ENCODE results near the gene ARPC5L.

ARPC5L gene

GRCh38 chr9:124854161-124854560 is 7.8 kb upstream of the ARPC5L start:
- Histone ChIP-seq H2BK5ac (ENCODE audit: low read depth, low read length, poor library complexity, severe bottlenecking) (no peak overlapping the region), H3K14ac (ENCODE audit: low read length in 2 of 2) (no peak overlapping the region), H3K79me1 (replicated peaks; ENCODE audit: low read length, poor library complexity, severe bottlenecking) (peaks cover 7% of the 10 kb centered on the region), H2AK5ac (ENCODE audit: low read length, severe bottlenecking) (no peak overlapping the region), H3K23ac (ENCODE audit: low read length in 2 of 2) (no peak overlapping the region), H4K91ac (ENCODE audit: low read length) (no peak overlapping the region), H3K4me1 (ENCODE audit: control insufficient read depth, insufficient read depth, low read depth, low read length) (peaks cover 20% of the 10 kb centered on the region), H2BK15ac (ENCODE audit: low read depth, poor library complexity, severe bottlenecking) (no peak overlapping the region), H3K18ac (ENCODE audit: low read depth in 1 of 2, low read length in 2 of 2) (no peak overlapping the region), H3K4ac (ENCODE audit: low read depth in 1 of 2, low read length in 2 of 2) (no peak overlapping the region), H3K9ac (ENCODE audit: low read length) (no peak overlapping the region), H2AFZ (ENCODE audit: low read depth, low read length) (no peak overlapping the region), H2BK12ac (ENCODE audit: low read length in 2 of 2) (no peak overlapping the region), H4K8ac (ENCODE audit: low read length) (no peak overlapping the region), H3K27me3 (ENCODE audit: control insufficient read depth in 1 of 2, insufficient read depth in 1 of 2, low read length in 2 of 2) (peaks cover 0 to 13% of the 10 kb centered on the region in 2 experiments), H3K27ac (ENCODE audit: low read length, poor library complexity, severe bottlenecking) (no peak overlapping the region), H3K9me3 (ENCODE audit: control insufficient read depth, low read length) (no peaks in the 10 kb centered on the region), H3K36me3 (ENCODE audit: control insufficient read depth in 1 of 2, insufficient read depth in 2 of 2, low read depth in 1 of 2, low read length in 2 of 2) (peaks cover 29 to 39% of the 10 kb centered on the region in 2 experiments), H2BK120ac (ENCODE audit: low read depth, low read length) (no peak overlapping the region), H3K4me3 (ENCODE audit: insufficient read depth in 1 of 2, low read depth in 1 of 2, low read length in 2 of 2) (no peak overlapping the region), H3K4me2 (ENCODE audit: low read length, poor library complexity, severe bottlenecking) (no peak overlapping the region)
- no peak for DNase-seq
- 96% methylated on average over 8 of the region's 8 CpGs for WGBS

DNA sequence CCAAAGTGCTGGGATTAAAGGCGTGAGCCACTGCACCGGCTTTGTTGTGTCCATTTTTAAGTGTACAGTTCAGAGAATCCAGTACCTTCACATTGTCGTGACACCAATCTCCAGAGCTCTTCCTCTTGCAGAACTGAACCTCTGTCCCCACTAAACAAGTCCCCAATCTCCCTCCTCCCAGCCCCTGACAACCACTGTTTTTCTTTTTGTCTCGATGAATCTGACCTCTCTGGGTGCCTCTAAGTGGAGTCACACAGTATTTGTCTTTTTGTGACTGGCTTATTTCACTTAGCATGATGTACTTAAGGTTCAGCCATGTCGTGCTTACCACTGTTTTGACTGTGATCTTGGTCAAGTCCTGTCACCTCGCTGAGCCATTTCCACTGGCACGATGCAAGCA is 7.1 kb upstream of the ARPC5L start:
- Histone ChIP-seq H2BK12ac (ENCODE audit: low read length in 2 of 2) (no peak overlapping the region), H3K4me3 (ENCODE audit: insufficient read depth in 1 of 2, low read depth in 1 of 2, low read length in 2 of 2) (no peak overlapping the region), H3K18ac (ENCODE audit: low read depth in 1 of 2, low read length in 2 of 2) (no peak overlapping the region), H4K8ac (ENCODE audit: low read length) (no peak overlapping the region), H2AK5ac (ENCODE audit: low read length, severe bottlenecking) (no peak overlapping the region), H3K14ac (ENCODE audit: low read length in 2 of 2) (no peak overlapping the region), H3K4me2 (ENCODE audit: low read length, poor library complexity, severe bottlenecking) (no peak overlapping the region), H3K23ac (ENCODE audit: low read length in 2 of 2) (no peak overlapping the region), H3K36me3 (ENCODE audit: control insufficient read depth in 1 of 2, insufficient read depth in 2 of 2, low read depth in 1 of 2, low read length in 2 of 2) (peaks cover 35 to 46% of the 10 kb centered on the region in 2 experiments), H4K91ac (ENCODE audit: low read length) (no peak overlapping the region), H2BK5ac (ENCODE audit: low read depth, low read length, poor library complexity, severe bottlenecking) (no peak overlapping the region), H2BK15ac (ENCODE audit: low read depth, poor library complexity, severe bottlenecking) (no peak overlapping the region), H2AFZ (ENCODE audit: low read depth, low read length) (no peak overlapping the region), H3K4me1 (ENCODE audit: control insufficient read depth, insufficient read depth, low read depth, low read length) (peaks cover 25% of the 10 kb centered on the region), H3K9ac (ENCODE audit: low read length) (no peak overlapping the region), H3K27ac (ENCODE audit: low read length, poor library complexity, severe bottlenecking) (no peak overlapping the region), H3K27me3 (ENCODE audit: control insufficient read depth in 1 of 2, insufficient read depth in 1 of 2, low read length in 2 of 2) (peaks cover 0 to 13% of the 10 kb centered on the region in 2 experiments), H3K9me3 (ENCODE audit: control insufficient read depth, low read length) (no peaks in the 10 kb centered on the region), H3K79me1 (replicated peaks; ENCODE audit: low read length, poor library complexity, severe bottlenecking) (peaks cover 7% of the 10 kb centered on the region), H3K4ac (ENCODE audit: low read depth in 1 of 2, low read length in 2 of 2) (no peak overlapping the region), H2BK120ac (ENCODE audit: low read depth, low read length) (no peak overlapping the region)
- WGBS, result 69% methylated on average over 6 of the region's 7 CpGs
- DNase-seq, result no peak

DNA sequence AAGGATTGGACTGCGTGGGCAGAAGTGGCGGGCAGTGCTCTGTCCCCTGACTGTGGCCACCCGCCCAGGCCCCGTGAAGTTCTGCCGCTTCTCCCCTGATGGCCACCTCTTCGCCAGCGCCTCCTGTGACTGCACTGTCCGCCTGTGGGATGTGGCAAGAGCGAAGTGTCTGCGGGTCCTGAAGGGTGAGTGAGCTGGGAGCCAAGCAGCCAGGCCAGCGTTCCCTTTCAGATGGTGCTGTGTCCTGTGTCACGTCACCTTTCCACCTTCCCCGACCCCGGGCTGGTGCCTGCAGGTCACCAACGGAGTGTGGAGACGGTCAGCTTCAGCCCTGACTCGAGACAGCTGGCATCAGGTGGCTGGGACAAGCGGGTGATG is 6.4 kb upstream of the ARPC5L start:
- Histone ChIP-seq H4K8ac (ENCODE audit: low read length) (no peak overlapping the region), H3K9me3 (ENCODE audit: control insufficient read depth, low read length) (no peaks in the 10 kb centered on the region), H2BK15ac (ENCODE audit: low read depth, poor library complexity, severe bottlenecking) (no peak overlapping the region), H3K4me3 (ENCODE audit: insufficient read depth in 1 of 2, low read depth in 1 of 2, low read length in 2 of 2) (no peak overlapping the region), H2AK5ac (ENCODE audit: low read length, severe bottlenecking) (no peak overlapping the region), H3K23ac (ENCODE audit: low read length in 2 of 2) (no peak overlapping the region), H3K27ac (ENCODE audit: low read length, poor library complexity, severe bottlenecking) (no peak overlapping the region), H4K91ac (ENCODE audit: low read length) (no peak overlapping the region), H3K4ac (ENCODE audit: low read depth in 1 of 2, low read length in 2 of 2) (no peak overlapping the region), H2BK12ac (ENCODE audit: low read length in 2 of 2) (peak overlapping the region in 1 of 2 experiments; percentile 15), H2BK120ac (ENCODE audit: low read depth, low read length) (no peak overlapping the region), H3K4me1 (ENCODE audit: control insufficient read depth, insufficient read depth, low read depth, low read length) (peaks cover 32% of the 10 kb centered on the region), H3K9ac (ENCODE audit: low read length) (no peak overlapping the region), H2BK5ac (ENCODE audit: low read depth, low read length, poor library complexity, severe bottlenecking) (no peak overlapping the region), H2AFZ (ENCODE audit: low read depth, low read length) (no peak overlapping the region), H3K27me3 (ENCODE audit: control insufficient read depth in 1 of 2, insufficient read depth in 1 of 2, low read length in 2 of 2) (peaks cover 0 to 13% of the 10 kb centered on the region in 2 experiments), H3K14ac (ENCODE audit: low read length in 2 of 2) (no peak overlapping the region), H3K4me2 (ENCODE audit: low read length, poor library complexity, severe bottlenecking) (no peak overlapping the region), H3K18ac (ENCODE audit: low read depth in 1 of 2, low read length in 2 of 2) (no peak overlapping the region), H3K36me3 (ENCODE audit: control insufficient read depth in 1 of 2, insufficient read depth in 2 of 2, low read depth in 1 of 2, low read length in 2 of 2) (peaks cover 42 to 51% of the 10 kb centered on the region in 2 experiments), H3K79me1 (replicated peaks; ENCODE audit: low read length, poor library complexity, severe bottlenecking) (peaks cover 7% of the 10 kb centered on the region)
- DNase-seq, result no peak
- WGBS, result 89% methylated on average over 18 of the region's 18 CpGs

DNA sequence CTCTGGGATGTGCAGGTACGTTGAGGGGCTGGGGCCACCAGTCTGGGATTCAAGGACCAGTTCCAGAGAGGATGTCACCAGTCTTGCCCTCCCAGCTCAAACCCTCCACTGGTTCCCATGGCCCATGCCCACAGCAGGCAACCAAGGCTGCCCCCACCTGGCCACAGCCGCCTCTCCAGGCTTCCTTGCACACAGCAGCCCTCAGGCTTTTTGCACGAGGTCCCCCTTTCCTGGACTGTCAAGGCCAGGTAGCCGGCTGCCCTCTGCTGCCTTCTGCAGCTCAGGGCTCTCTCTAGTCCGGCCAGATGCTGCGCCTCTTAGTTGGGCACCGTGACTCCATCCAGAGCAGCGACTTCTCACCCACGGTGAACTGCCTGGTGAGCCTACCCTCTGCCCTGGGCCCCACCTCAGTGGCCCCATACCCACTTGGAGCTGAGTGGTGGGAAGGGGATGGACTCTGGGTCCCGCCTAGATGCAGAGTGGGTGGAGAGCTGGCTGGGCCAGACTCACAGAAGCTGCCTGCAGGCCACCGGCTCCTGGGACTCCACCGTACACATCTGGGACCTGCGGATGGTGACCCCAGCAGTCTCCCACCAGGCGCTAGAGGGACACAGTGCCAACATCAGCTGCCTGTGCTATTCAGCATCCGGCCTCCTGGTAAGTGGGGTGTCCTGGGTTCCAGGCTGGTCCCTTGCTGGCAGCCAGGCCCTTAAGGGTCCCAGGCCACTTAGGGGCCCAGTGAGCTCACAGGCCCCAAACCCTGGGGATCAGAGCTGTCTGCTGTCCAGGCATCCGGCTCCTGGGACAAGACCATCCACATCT is 5.8 kb upstream of the ARPC5L start:
- 73% methylated on average over 16 of the region's 16 CpGs for WGBS
- H3K27me3 ChIP-seq (ENCODE audit: control insufficient read depth in 1 of 2, insufficient read depth in 1 of 2, low read length in 2 of 2), result peaks cover 0 to 8% of the 10 kb centered on the region in 2 experiments
- H3K4ac ChIP-seq (ENCODE audit: low read depth in 1 of 2, low read length in 2 of 2), result no peak overlapping the region
- H3K4me3 ChIP-seq (ENCODE audit: insufficient read depth in 1 of 2, low read depth in 1 of 2, low read length in 2 of 2), result no peak overlapping the region
- no peak overlapping the region for H3K18ac ChIP-seq (ENCODE audit: low read depth in 1 of 2, low read length in 2 of 2)
- H2BK120ac ChIP-seq (ENCODE audit: low read depth, low read length), result no peak overlapping the region
- H3K9ac ChIP-seq (ENCODE audit: low read length), result no peak overlapping the region
- no peak overlapping the region for H2BK15ac ChIP-seq (ENCODE audit: low read depth, poor library complexity, severe bottlenecking)
- H4K8ac ChIP-seq (ENCODE audit: low read length), result no peak overlapping the region
- peaks cover 35% of the 10 kb centered on the region for H3K4me1 ChIP-seq (ENCODE audit: control insufficient read depth, insufficient read depth, low read depth, low read length)
- H3K79me1 ChIP-seq (replicated peaks; ENCODE audit: low read length, poor library complexity, severe bottlenecking), result peaks cover 7% of the 10 kb centered on the region
- H3K23ac ChIP-seq (ENCODE audit: low read length in 2 of 2), result no peak overlapping the region
- H2BK5ac ChIP-seq (ENCODE audit: low read depth, low read length, poor library complexity, severe bottlenecking), result no peak overlapping the region
- no peaks in the 10 kb centered on the region for H3K9me3 ChIP-seq (ENCODE audit: control insufficient read depth, low read length)
- peak overlapping the region in 1 of 2 experiments; percentile 15 for H2BK12ac ChIP-seq (ENCODE audit: low read length in 2 of 2)
- no peak overlapping the region for H2AFZ ChIP-seq (ENCODE audit: low read depth, low read length)
- peaks cover 48 to 56% of the 10 kb centered on the region in 2 experiments for H3K36me3 ChIP-seq (ENCODE audit: control insufficient read depth in 1 of 2, insufficient read depth in 2 of 2, low read depth in 1 of 2, low read length in 2 of 2)
- DNase-seq, result no peak
- H3K27ac ChIP-seq (ENCODE audit: low read length, poor library complexity, severe bottlenecking), result no peak overlapping the region
- no peak overlapping the region for H4K91ac ChIP-seq (ENCODE audit: low read length)
- H3K14ac ChIP-seq (ENCODE audit: low read length in 2 of 2), result no peak overlapping the region
- no peak overlapping the region for H2AK5ac ChIP-seq (ENCODE audit: low read length, severe bottlenecking)
- H3K4me2 ChIP-seq (ENCODE audit: low read length, poor library complexity, severe bottlenecking), result no peak overlapping the region

All from mesenchymal stem cell (in vitro differentiated cells and primary cell).